Smooth muscle cell (in vitro differentiated cells): ENCODE measurements around the gene SMG7. TPM values are rescaled to one million over a fixed set of nuclear protein-coding genes. Genes with fewer than 3 reads are reported as not detected.
A peak's percentile ranks its signal among the peaks of the same experiment; 100 is the strongest.

Source experiments
- DNase-seq: peaks from one replicate; lab custom pipeline; 2025; ENCODE audit not compliant: unreplicated experiment; lab: John Stamatoyannopoulos, UW
- H2AFZ ChIP-seq: fragments of 200-600 bp; sonication (generic); 2 replicates; pipeline ENCODE4 v1.6.0; 2016; ENCODE audit warnings: antibody characterized with exemption, low read depth, mild to moderate bottlenecking
- H3F3A ChIP-seq: fragments of 200-600 bp; sonication (generic); 2 replicates; pipeline ENCODE4 v1.6.0; 2017; ENCODE audit warnings: antibody characterized with exemption, low read depth
- H3K27ac ChIP-seq: fragments of 200-600 bp; sonication (generic); 2 replicates; pipeline ENCODE4 v1.5.1; 2016; ENCODE audit warnings: low read depth, mild to moderate bottlenecking
- H3K27me3 ChIP-seq: fragments of 200-600 bp; sonication (generic); 2 replicates; pipeline ENCODE4 v1.6.1; 2016; ENCODE audit warnings: low read depth, mild to moderate bottlenecking
- H3K36me3 ChIP-seq: fragments of 200-600 bp; sonication (generic); 2 replicates; pipeline ENCODE4 v1.5.1; 2016; ENCODE audit warnings: low read depth
- H3K4me1 ChIP-seq: fragments of 200-600 bp; sonication (generic); 2 replicates; pipeline ENCODE4 v1.5.1; 2016; ENCODE audit warnings: low read depth
- H3K4me2 ChIP-seq: fragments of 200-600 bp; sonication (generic); 2 replicates; pipeline ENCODE4 v1.6.0; 2016; ENCODE audit warnings: mild to moderate bottlenecking
- H3K4me3 ChIP-seq: fragments of 200-600 bp; sonication (generic); 2 replicates; pipeline ENCODE4 v1.5.1; 2016; ENCODE audit warnings: mild to moderate bottlenecking
- H3K79me2 ChIP-seq: fragments of 200-600 bp; sonication (generic); 2 replicates; pipeline ENCODE4 v1.6.0; 2016; ENCODE audit warnings: low read depth, mild to moderate bottlenecking
- H3K9ac ChIP-seq: fragments of 200-600 bp; sonication (generic); 2 replicates; pipeline ENCODE4 v1.6.0; 2016; ENCODE audit warnings: low read depth
- H3K9me3 ChIP-seq: fragments of 200-600 bp; sonication (generic); replicated peaks from 2 replicates; pipeline ENCODE4 v1.5.1; 2016; ENCODE audit warnings: low read depth
- H4K20me1 ChIP-seq: fragments of 200-600 bp; sonication (generic); 2 replicates; pipeline ENCODE4 v1.6.0; 2016; ENCODE audit warnings: low read depth
- CTCF ChIP-seq: fragments of 200-600 bp; sonication (generic); IDR thresholded peaks from 2 replicates; pipeline ENCODE4 v1.5.1; 2017; ENCODE audit warnings: borderline replicate concordance, mild to moderate bottlenecking, antibody characterized with exemption; ENCODE audit not compliant: insufficient read depth, poor library complexity, severe bottlenecking
- WGBS: methylation state at CpG from one replicate; pipeline ENCODE4 v1.1.7; 2016; ENCODE audit warnings: low lambda C conversion rate; 5-methylcytosine and 5-hydroxymethylcytosine counted together
- polyA plus RNA-seq: library from polyadenylated mRNA; unstranded; fragments of >200 nt; fragmentation: Nextera tagmentation; extraction: Ambion mirVana; gene quantifications from 2 replicates; pipeline ENCODE4 v1.2.1, GENCODE V29; 2016
- total RNA-seq: library from RNA; depleted of rRNA; stranded (reverse); fragments of >200 nt; gene quantifications from 2 replicates; pipeline ENCODE4 v1.2.3, GENCODE V29; 2014

Gene SMG7
- total and polyA plus RNA-seq, 2 experiments from 2014 or later = 18.3 to 40.4 TPM

GRCh38 chr1:183567584-183567983 lies 95.3 kb downstream of the SMG7 start:
- H3K9me3 ChIP-seq = no peaks in the 10 kb centered on the region
- no peaks in the 10 kb centered on the region for H3K4me1 ChIP-seq
- no peaks in the 10 kb centered on the region for H3K36me3 ChIP-seq
- WGBS = 90% methylated on average over 5 of the region's 5 CpGs
- no peaks in the 10 kb centered on the region for H4K20me1 ChIP-seq
- no peak overlapping the region for H3K27ac ChIP-seq
- no peak overlapping the region for H3K4me2 ChIP-seq
- TF ChIP-seq CTCF = no peak
- no peaks in the 10 kb centered on the region for H3K79me2 ChIP-seq
- no peak overlapping the region for H3K4me3 ChIP-seq
- no peaks in the 10 kb centered on the region for H3F3A ChIP-seq
- DNase-seq = no peak
- no peak overlapping the region for H3K9ac ChIP-seq
- no peak overlapping the region for H2AFZ ChIP-seq
- no peaks in the 10 kb centered on the region for H3K27me3 ChIP-seq

GRCh38 chr1:183568176-183569021 lies 96.1 kb downstream of the SMG7 start:
- TF ChIP-seq CTCF = no peak

GRCh38 chr1:183569141-183569540 lies 96.8 kb downstream of the SMG7 start:
- DNase-seq = no peak

More at GRCh38 chr1:183568176-183569021, 96.1 kb downstream of the SMG7 start:
- H3K4me3 ChIP-seq = no peak overlapping the region
- peak overlapping the region; percentile 34 for H3K4me2 ChIP-seq
- no peak overlapping the region for H2AFZ ChIP-seq
- peak overlapping the region; percentile 16 for H3K9ac ChIP-seq
- 81% methylated on average over 12 of the region's 12 CpGs for WGBS
- no peaks in the 10 kb centered on the region for H3K36me3 ChIP-seq
- H3K9me3 ChIP-seq = no peaks in the 10 kb centered on the region
- peak overlapping the region; percentile 85 for H3K27ac ChIP-seq
- H3F3A ChIP-seq = no peaks in the 10 kb centered on the region
- no peaks in the 10 kb centered on the region for H3K27me3 ChIP-seq
- no peaks in the 10 kb centered on the region for H3K4me1 ChIP-seq
- DNase-seq = no peak
- no peaks in the 10 kb centered on the region for H3K79me2 ChIP-seq
- no peaks in the 10 kb centered on the region for H4K20me1 ChIP-seq

More at GRCh38 chr1:183569141-183569540, 96.8 kb downstream of the SMG7 start:
- 52% methylated on average over 4 of the region's 4 CpGs for WGBS
- Histone ChIP-seq H3K4me2 (peak overlapping the region; percentile 34), H3K36me3 (no peaks in the 10 kb centered on the region), H3K27me3 (no peaks in the 10 kb centered on the region), H3F3A (no peaks in the 10 kb centered on the region), H3K4me3 (no peak overlapping the region), H3K9ac (peak overlapping the region; percentile 16), H3K4me1 (no peaks in the 10 kb centered on the region), H3K79me2 (no peaks in the 10 kb centered on the region), H2AFZ (no peak overlapping the region), H3K9me3 (no peaks in the 10 kb centered on the region), H3K27ac (peak overlapping the region; percentile 85), H4K20me1 (no peaks in the 10 kb centered on the region)
- TF ChIP-seq CTCF = no peak
